PFSK-1 (cell line): ENCODE data around the gene SAMD9.

Experiments
- FOXP2 ChIP-seq: optimal IDR thresholded peaks from 2 replicates; pipeline ENCODE3; 2011; ENCODE audit warnings: borderline replicate concordance, control low read depth, inconsistent platforms; ENCODE audit not compliant: insufficient read depth; ENCODE audit errors: extremely low read length, extremely low read depth
- POLR2AphosphoS5 ChIP-seq: IDR thresholded peaks from 2 replicates; pipeline ENCODE4 v1.6.1; 2012; ENCODE audit warnings: low read depth, mild to moderate bottlenecking, control low read depth, low read length, moderate library complexity
- SIN3A ChIP-seq: IDR thresholded peaks from 2 replicates; pipeline ENCODE4 v1.6.1; 2012; ENCODE audit warnings: mild to moderate bottlenecking, low read length, moderate library complexity, borderline replicate concordance; ENCODE audit not compliant: insufficient read depth
- TAF1 ChIP-seq: IDR thresholded peaks from 2 replicates; pipeline ENCODE4 v1.6.1; 2012; ENCODE audit warnings: low read length, control low read depth, borderline replicate concordance; ENCODE audit not compliant: insufficient read depth
- TF ChIP-seq, protein P1 (sequence below), 2 experiments: IDR thresholded peaks; 2 replicates each; pipeline versions ENCODE4 v1.6.1 to v1.8.0; 2011 to 2012; ENCODE audit warnings: low read depth in 2 of 2, low read length in 2 of 2, control low read depth in 1 of 2, inconsistent platforms in 1 of 2, mild to moderate bottlenecking in 1 of 2, moderate library complexity in 1 of 2; ENCODE audit not compliant: insufficient read depth in 1 of 2

Gene SAMD9

DNA sequence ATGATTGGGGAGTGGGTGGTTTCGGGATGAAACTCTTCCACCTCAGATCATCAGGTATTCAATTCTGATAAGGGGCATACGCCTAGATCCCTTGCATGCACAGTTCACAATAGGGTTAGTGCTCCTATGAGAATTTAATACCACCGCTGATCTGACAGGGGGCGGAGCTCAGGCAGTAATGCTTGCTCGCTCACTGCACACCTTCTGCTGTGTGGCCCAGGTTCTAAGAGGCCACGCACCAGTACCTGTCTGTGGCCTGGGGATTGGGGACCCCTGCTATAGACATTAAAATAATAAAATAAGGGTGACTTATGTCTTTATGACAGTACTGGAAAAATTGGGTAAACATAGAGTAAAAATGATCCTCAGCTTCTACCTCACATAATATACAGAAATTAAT, 66.1 kb downstream of the SAMD9 start:
- TF ChIP-seq, protein P1, sequence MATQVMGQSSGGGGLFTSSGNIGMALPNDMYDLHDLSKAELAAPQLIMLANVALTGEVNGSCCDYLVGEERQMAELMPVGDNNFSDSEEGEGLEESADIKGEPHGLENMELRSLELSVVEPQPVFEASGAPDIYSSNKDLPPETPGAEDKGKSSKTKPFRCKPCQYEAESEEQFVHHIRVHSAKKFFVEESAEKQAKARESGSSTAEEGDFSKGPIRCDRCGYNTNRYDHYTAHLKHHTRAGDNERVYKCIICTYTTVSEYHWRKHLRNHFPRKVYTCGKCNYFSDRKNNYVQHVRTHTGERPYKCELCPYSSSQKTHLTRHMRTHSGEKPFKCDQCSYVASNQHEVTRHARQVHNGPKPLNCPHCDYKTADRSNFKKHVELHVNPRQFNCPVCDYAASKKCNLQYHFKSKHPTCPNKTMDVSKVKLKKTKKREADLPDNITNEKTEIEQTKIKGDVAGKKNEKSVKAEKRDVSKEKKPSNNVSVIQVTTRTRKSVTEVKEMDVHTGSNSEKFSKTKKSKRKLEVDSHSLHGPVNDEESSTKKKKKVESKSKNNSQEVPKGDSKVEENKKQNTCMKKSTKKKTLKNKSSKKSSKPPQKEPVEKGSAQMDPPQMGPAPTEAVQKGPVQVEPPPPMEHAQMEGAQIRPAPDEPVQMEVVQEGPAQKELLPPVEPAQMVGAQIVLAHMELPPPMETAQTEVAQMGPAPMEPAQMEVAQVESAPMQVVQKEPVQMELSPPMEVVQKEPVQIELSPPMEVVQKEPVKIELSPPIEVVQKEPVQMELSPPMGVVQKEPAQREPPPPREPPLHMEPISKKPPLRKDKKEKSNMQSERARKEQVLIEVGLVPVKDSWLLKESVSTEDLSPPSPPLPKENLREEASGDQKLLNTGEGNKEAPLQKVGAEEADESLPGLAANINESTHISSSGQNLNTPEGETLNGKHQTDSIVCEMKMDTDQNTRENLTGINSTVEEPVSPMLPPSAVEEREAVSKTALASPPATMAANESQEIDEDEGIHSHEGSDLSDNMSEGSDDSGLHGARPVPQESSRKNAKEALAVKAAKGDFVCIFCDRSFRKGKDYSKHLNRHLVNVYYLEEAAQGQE (IDR thresholded peaks at IDR 0.05; ENCODE audit: insufficient read depth in 1 of 2, low read depth in 2 of 2, low read length in 2 of 2) = no peak
- no peak for TF ChIP-seq TAF1
- no peak for TF ChIP-seq POLR2AphosphoS5
- no peak for TF ChIP-seq SIN3A
- TF ChIP-seq FOXP2 = no peak
